Measurements from ENCODE around the gene CABLES2.

CABLES2 gene

DNA sequence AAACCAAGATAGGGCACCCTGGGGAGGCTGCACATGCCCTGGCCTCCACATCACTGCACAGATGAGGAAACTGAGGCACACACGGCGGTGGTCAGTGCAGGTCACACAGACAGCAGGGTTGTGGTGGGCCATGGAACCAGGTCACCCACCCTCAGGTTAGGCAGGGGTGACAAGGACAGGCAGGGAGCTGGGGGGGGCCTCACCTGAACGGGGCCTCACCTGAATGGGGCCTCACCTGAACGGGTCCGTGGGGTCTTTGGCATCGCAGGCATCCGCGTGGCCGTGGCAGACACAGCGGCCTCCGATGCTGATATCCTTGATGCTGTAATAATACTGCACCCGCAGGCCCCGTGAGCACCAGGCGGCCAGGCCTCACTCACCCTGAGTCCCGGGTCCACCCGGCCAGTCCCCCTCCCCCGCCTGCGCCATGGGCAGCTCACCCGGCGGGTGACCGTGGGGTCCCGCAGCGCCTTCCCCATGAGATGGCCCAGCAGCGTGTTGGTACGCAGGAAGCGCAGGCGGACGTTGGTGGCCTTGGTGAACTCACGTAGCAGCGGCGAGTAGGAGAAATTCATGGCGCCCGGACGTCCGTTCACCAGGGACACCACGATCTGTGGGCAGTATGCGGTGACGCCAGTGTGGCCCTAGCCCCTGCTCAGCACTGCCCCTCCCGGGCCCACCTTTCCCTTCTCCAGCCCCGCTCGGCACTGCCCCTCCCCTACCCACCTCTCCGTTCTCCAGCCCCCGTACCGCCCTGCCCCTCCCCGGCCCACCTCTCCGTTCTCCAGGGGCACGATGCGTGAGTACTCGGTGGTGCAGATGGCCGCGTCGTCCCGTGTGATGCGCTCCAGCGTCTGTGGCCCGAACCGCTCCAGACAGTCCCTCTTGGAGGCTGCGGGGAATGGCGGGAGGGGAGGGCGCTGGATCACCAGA, 55.4 kb downstream of the CABLES2 start:
- H3K4me3 ChIP-seq (ENCODE audit: low read depth, low read length), result no peak overlapping the region
- DNase-seq (ENCODE audit: low read depth), result no peak
- TF ChIP-seq, protein P1, sequence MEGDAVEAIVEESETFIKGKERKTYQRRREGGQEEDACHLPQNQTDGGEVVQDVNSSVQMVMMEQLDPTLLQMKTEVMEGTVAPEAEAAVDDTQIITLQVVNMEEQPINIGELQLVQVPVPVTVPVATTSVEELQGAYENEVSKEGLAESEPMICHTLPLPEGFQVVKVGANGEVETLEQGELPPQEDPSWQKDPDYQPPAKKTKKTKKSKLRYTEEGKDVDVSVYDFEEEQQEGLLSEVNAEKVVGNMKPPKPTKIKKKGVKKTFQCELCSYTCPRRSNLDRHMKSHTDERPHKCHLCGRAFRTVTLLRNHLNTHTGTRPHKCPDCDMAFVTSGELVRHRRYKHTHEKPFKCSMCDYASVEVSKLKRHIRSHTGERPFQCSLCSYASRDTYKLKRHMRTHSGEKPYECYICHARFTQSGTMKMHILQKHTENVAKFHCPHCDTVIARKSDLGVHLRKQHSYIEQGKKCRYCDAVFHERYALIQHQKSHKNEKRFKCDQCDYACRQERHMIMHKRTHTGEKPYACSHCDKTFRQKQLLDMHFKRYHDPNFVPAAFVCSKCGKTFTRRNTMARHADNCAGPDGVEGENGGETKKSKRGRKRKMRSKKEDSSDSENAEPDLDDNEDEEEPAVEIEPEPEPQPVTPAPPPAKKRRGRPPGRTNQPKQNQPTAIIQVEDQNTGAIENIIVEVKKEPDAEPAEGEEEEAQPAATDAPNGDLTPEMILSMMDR (IDR thresholded peaks at IDR 0.05; ENCODE audit: control insufficient read depth, extremely low read depth, insufficient read depth), result no peak

DNA sequence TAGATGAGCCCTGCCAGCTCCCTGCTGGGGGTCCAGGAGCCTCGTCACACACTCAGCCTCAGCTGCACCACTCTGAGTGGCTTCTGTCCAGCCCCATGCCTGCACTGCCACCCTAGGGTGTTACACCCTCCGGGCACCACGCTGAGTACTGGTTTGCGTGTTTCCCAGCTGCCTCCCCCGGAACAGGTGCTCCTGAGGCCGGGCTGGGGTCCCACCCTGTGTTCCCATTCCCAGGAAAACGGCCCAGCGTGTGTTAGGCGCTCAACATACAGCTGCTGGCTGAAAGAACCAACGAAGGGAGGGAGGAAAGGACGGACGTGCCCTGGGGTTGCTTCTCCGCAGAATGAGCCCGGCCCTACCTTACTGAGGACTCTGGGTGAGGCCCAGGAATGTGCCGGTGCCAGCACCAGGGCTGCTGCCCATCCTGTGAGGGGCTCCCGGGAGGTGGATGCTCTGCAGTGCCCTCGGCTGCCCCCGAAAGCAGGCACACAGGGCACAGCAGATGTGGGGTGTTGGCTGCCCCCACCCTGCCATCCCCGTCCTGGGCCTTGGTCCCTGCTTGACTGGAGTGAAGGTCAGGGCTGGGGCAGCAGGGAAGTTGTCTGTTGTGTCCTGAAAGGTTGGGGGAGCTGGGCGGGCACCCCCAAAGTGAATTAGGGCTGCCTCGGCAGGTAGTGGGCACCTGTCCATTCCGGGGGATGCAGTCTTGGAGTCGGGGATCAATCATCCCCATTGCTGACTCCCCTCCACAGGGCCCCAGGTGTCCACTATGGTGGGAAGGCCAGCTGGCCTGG, 56.3 kb downstream of the CABLES2 start:
- TF ChIP-seq, protein P1 (IDR thresholded peaks at IDR 0.05; ENCODE audit: control insufficient read depth, extremely low read depth, insufficient read depth), result no peak
- no peak overlapping the region for H3K4me3 ChIP-seq (ENCODE audit: low read depth, low read length)
- no peak for DNase-seq (ENCODE audit: low read depth)

DNA sequence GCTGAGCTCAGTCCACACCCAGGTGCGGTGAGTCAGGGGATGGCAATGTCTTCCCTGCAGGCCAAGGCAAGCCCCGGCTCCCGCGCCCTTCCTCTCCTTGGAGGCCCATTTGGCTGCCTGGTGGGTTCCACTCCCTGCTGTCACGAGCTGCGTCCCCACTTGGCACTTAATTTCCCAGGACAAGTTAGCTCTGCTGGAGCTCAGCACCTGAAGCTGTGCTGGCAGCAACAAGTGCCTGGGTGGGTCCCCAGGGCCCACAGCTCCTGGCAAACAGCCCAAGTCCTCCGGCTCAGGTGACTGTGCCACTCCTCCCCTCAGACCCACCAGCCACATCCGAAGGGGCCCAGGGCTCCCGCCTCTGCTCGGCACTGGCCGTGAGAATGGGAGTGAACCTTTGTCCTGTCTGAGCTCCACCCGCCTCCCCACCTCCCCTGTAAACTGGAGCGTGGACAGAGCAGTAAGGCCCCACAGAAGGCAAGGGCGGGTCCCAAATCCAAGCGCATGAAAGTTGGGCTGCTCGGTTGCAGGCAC, 56.9 kb downstream of the CABLES2 start:
- TF ChIP-seq, protein P1 (IDR thresholded peaks at IDR 0.05; ENCODE audit: control insufficient read depth, extremely low read depth, insufficient read depth), result no peak
- no peak overlapping the region for H3K4me3 ChIP-seq (ENCODE audit: low read depth, low read length)
- DNase-seq (ENCODE audit: low read depth), result no peak

DNA sequence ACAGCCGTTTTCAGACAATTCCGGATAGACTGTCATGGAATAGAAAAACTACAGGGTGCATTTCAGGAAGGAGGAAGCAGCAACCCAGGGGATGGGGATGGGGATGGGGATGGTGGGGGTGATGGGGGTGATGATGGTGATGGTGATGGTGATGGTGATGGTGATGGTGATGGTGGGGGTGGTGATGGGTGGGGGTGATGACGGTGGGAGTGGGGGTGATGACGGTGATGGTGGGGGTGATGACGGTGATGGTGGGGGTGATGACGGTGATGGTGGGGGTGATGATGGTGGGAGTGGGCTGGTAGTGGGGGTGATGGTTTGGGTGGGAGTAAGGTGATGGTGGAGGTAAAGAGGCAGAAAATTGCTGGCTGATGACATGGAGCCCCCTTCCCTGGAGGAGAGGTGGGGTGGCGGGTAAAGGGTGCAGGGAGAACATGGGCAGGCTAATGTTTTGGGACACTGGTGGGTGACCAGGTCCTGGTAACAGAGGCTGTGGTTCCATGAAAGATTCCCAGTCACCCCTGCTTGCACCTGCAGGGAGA, 57.5 kb downstream of the CABLES2 start:
- DNase-seq (ENCODE audit: low read depth), result no peak
- TF ChIP-seq, protein P1 (IDR thresholded peaks at IDR 0.05; ENCODE audit: control insufficient read depth, extremely low read depth, insufficient read depth), result no peak
- H3K4me3 ChIP-seq (ENCODE audit: low read depth, low read length), result no peak overlapping the region

DNA sequence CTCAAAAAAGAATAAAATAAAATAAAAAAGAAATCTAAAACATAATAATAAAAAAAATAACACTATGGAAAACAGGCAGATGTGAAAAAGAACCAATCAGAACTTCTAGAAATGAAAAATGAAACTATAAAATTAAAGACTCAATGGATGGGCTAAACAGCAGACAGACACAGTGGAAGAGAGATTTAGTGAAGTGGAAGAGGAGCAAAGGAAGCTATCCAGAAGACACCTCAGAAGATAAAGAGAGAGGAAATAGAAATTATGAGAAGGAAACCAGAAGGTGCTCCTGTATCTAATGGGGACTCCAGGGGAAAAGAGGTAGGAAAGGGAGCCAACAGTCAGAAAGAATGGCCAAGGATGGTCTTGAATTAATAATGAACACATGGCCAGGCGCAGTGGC, 58.5 kb downstream of the CABLES2 start:
- no peak for DNase-seq (ENCODE audit: low read depth)
- TF ChIP-seq, protein P1 (IDR thresholded peaks at IDR 0.05; ENCODE audit: control insufficient read depth, extremely low read depth, insufficient read depth), result no peak
- no peak overlapping the region for H3K4me3 ChIP-seq (ENCODE audit: low read depth, low read length)

DNA sequence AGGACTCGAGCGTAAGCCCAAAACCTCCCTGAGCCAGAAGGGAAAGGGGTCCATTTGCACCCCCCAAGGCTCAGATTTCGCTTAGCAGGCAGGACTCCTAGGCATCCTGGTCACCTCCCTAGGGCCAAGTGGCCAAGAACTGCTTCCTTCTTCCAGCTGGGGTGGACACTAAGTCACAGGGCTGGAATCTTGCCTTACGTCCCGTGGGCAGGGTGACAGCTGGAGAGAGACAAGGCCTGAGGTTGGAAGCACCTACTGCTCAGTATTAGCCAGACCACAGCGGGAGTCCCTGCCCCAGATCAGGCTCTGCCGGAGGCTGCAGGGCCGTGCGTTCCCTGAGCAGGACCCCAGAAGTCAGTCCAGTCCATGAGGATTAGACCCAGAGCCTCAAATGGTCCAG, 59.6 kb downstream of the CABLES2 start:
- TF ChIP-seq, protein P1 (IDR thresholded peaks at IDR 0.05; ENCODE audit: control insufficient read depth, extremely low read depth, insufficient read depth), result no peak
- no peak overlapping the region for H3K4me3 ChIP-seq (ENCODE audit: low read depth, low read length)
- DNase-seq (ENCODE audit: low read depth), result no peak

Measured in LNCaP clone FGC (cell line).